ENCODE data around the gene NEU1.
A peak's percentile ranks its signal among the peaks of the same experiment; 100 is the strongest.

NEU1 gene

DNA sequence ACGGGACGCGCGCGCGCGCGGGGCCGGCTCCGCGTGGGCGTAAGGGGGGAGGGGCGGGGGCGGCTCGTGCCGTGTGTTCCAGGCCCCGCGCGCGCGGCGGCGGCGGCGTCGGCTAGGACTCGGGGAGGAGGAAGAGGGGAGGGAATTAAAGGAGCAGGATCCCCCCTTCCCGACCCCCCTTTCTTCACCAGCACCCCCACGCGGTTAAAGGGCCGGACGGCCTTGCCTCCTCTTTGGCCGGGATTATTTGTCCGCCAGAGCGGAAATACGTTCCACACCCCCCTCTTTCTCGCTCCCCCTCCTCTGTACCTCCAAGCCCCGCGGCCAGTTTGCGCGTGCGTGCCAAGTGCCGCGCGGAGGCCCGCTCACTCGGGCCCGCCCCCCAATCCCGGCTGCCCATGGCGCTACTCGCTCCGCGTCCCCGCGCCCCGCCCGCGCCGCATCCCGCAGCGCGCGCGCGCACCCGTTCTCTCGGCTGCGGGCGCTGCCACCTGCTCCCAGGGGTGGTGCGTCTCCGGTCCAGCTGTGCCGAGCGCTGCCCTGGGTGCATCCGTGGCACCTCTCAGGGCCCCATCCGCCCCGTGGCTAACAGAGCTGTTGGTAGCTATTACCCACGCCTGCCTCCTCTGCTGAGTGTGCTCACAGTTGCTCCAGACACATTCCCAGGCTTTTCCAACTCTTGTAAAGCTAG is 39.5 kb upstream of the NEU1 start, which contains the start of gene ZBTB12:
ZBTB12 (minus strand) TSS at position 134 of the 691 bp plus-strand sequence. CDS start 781 bp downstream, outside the sequence.
- TF ChIP-seq REST (IDR thresholded peaks at IDR 0.05; ENCODE audit: low read depth), result no peak
- peak; percentile 95 for TF ChIP-seq EGR1 (IDR thresholded peaks at IDR 0.05)
- TF ChIP-seq YY1 (IDR thresholded peaks at IDR 0.05; ENCODE audit: low read depth), result no peak; the same call in 1 of the 2 replicates
- TF ChIP-seq MAX (IDR thresholded peaks at IDR 0.05), result peak; percentile 38; the same call in 1 of the 2 replicates
- TF ChIP-seq, protein P1, sequence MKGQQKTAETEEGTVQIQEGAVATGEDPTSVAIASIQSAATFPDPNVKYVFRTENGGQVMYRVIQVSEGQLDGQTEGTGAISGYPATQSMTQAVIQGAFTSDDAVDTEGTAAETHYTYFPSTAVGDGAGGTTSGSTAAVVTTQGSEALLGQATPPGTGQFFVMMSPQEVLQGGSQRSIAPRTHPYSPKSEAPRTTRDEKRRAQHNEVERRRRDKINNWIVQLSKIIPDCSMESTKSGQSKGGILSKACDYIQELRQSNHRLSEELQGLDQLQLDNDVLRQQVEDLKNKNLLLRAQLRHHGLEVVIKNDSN (IDR thresholded peaks at IDR 0.05), result no peak; the same call in 1 of the 2 replicates
- no peak for TF ChIP-seq EP300 (IDR thresholded peaks at IDR 0.05; ENCODE audit: borderline replicate concordance)
- TF ChIP-seq ZBTB7A (IDR thresholded peaks at IDR 0.05; ENCODE audit: low read depth), result no peak
- peak; percentile 50 for TF ChIP-seq RAD21 (IDR thresholded peaks at IDR 0.05; ENCODE audit: low read depth)
- no peak for TF ChIP-seq FOXM1 (IDR thresholded peaks at IDR 0.05; ENCODE audit: borderline replicate concordance, low read depth)
- TF ChIP-seq TCF12 (IDR thresholded peaks at IDR 0.05; ENCODE audit: low read depth), result no peak; the same call in 1 of the 2 replicates
- TF ChIP-seq CEBPB (IDR thresholded peaks at IDR 0.05), result no peak
- no peak for TF ChIP-seq NFIC (IDR thresholded peaks at IDR 0.05)
- no peak for TF ChIP-seq CREB1 (IDR thresholded peaks at IDR 0.05; ENCODE audit: low read depth)
- peak; percentile 24; the same call in 1 of the 2 replicates for TF ChIP-seq TAF1 (IDR thresholded peaks at IDR 0.05; ENCODE audit: low read depth)

- TF ChIP-seq ZBTB7A (IDR thresholded peaks at IDR 0.05; ENCODE audit: low read depth) (0 out of 2 replicates have a peak, but pooled peaks have one; percentile 39), NFIC (IDR thresholded peaks at IDR 0.05) (no peak), RAD21 (IDR thresholded peaks at IDR 0.05; ENCODE audit: low read depth) (no peak), EGR1 (IDR thresholded peaks at IDR 0.05) (no peak), TAF1 (IDR thresholded peaks at IDR 0.05; ENCODE audit: low read depth) (0 out of 2 replicates have a peak, but pooled peaks have one; percentile 27), CEBPB (IDR thresholded peaks at IDR 0.05) (no peak), MAX (IDR thresholded peaks at IDR 0.05) (no peak; the same call in 1 of the 2 replicates), REST (IDR thresholded peaks at IDR 0.05; ENCODE audit: low read depth) (no peak), FOXM1 (IDR thresholded peaks at IDR 0.05; ENCODE audit: borderline replicate concordance, low read depth) (no peak), CREB1 (IDR thresholded peaks at IDR 0.05; ENCODE audit: low read depth) (no peak), YY1 (IDR thresholded peaks at IDR 0.05; ENCODE audit: low read depth) (no peak)
These were observed 38.9 kb upstream of the NEU1 start for GRCh38 chr6:31901415-31901952.

DNA sequence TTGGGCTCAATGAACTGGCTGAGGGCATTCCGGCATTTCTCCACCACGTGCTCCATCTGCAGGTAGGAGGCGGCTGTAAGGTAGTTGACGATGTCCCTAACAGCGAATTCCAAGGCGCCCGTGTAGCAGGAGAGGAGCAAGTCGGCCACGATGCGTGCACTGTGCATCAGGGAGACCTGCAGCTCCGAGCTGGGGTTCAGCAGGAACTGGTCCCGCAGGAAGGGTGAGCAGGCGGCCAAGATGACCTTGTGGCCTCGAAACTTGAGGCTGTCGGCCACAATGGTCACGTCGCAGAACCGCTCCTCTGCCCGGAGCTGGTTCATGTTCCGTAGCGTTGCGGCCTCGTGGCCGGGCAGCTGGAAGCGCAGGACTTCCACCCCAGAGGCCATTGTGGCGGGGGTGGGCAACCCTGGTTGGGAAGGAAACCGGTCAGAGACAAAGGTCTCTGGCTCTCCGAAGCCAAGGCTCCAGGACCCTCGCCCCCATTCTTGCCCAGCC is 38.3 kb upstream of the NEU1 start:
- no peak for TF ChIP-seq NFIC (IDR thresholded peaks at IDR 0.05)
- TF ChIP-seq MAX (IDR thresholded peaks at IDR 0.05), result peak; percentile 74
- TF ChIP-seq CREB1 (IDR thresholded peaks at IDR 0.05; ENCODE audit: low read depth), result no peak
- TF ChIP-seq FOXM1 (IDR thresholded peaks at IDR 0.05; ENCODE audit: borderline replicate concordance, low read depth), result no peak
- TF ChIP-seq TCF12 (IDR thresholded peaks at IDR 0.05; ENCODE audit: low read depth), result 0 out of 2 replicates have a peak, but pooled peaks have one; percentile 1
- 0 out of 2 replicates have a peak, but pooled peaks have one; percentile 7 for TF ChIP-seq YY1 (IDR thresholded peaks at IDR 0.05; ENCODE audit: low read depth)

DNA sequence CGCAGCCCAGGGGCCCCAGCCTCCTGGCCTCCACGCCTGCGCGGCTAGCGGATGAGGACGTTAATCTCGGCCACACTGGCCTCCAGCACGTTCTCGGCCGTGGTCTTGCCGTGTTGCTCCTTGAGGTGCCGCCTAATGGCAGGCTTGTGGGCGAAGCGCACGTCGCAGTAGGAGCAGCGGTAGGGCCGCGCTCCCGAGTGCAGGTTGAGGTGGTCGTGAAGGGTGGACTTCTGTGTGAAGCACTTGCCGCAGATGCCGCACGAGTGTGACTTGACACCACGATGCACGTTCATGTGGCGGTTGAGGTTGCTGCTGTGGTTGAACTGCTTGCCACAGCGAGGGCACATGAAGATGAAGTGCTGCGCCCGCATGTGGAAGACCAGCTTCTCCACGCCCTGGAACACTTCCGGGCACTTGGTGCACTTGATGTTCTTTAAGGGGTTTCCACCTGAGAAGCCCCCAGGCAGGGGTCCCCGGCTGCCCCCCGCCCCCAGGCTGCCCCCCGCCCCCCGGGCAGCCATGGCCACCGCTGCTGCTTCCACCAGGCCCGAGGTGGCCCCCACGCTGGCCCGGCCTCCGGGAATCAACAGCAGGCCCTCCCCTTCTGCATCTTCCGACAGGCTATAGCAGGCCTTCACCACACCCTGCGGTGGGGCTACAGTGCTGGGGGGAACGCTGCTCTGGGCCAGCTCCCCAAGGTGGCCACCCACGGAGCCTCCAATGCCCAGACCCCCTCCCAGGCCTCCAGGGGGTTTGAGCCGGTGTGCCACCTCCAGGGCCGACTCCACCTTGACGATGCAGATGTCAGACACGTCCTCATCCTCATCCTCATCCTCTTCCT is 37.5 kb upstream of the NEU1 start:
- TF ChIP-seq TCF12 (IDR thresholded peaks at IDR 0.05; ENCODE audit: low read depth) (no peak), REST (IDR thresholded peaks at IDR 0.05; ENCODE audit: low read depth) (no peak), TAF1 (IDR thresholded peaks at IDR 0.05; ENCODE audit: low read depth) (no peak), FOXM1 (IDR thresholded peaks at IDR 0.05; ENCODE audit: borderline replicate concordance, low read depth) (no peak)

Data from Ishikawa (cell line).